ENCODE results near the gene ULK1.

DNA sequence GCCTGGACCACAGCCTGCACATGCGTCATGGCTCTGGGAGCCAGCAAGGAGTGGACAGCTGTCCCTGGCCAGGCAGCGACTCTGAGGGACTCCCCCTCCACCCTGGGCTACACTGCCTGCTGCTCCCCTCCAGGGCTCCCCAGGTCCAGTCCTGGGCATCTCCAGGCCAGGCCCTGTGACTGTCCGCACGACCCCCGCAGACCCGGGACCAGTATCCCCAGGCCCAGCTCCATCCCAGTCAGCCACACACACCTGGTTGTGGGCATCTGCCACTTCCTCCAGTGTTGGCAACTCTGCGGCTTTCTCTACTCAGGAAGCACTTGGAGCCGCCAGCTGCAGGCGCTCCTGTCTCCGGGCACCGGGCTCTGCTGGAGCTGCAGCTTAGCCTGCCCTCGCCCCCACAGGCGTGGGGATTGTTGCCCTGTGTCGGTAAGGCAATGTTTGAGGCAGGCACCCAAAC is 2.4 kb downstream of the ULK1 start:
- TF ChIP-seq, protein P1, sequence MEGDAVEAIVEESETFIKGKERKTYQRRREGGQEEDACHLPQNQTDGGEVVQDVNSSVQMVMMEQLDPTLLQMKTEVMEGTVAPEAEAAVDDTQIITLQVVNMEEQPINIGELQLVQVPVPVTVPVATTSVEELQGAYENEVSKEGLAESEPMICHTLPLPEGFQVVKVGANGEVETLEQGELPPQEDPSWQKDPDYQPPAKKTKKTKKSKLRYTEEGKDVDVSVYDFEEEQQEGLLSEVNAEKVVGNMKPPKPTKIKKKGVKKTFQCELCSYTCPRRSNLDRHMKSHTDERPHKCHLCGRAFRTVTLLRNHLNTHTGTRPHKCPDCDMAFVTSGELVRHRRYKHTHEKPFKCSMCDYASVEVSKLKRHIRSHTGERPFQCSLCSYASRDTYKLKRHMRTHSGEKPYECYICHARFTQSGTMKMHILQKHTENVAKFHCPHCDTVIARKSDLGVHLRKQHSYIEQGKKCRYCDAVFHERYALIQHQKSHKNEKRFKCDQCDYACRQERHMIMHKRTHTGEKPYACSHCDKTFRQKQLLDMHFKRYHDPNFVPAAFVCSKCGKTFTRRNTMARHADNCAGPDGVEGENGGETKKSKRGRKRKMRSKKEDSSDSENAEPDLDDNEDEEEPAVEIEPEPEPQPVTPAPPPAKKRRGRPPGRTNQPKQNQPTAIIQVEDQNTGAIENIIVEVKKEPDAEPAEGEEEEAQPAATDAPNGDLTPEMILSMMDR (IDR thresholded peaks at IDR 0.05), result no peak
- no peak for TF ChIP-seq POLR2A (IDR thresholded peaks at IDR 0.05)

All from esophagus squamous epithelium (tissue), 4 donors.